ENCODE data around the gene LRRTM4. TPM values are rescaled to one million over a fixed set of nuclear protein-coding genes. Genes with fewer than 3 reads are reported as not detected.

Gene LRRTM4
- total and polyA plus RNA-seq, 2 experiments from 2014 or later: 4.5 to 15.4 TPM

GRCh38 chr2:76985387-76986136 is 536.6 kb downstream of the LRRTM4 start (continued):
- no peak for TF ChIP-seq ZNF462 (CRISPR knock-in tag; IDR thresholded peaks at IDR 0.05)
- no peak for TF ChIP-seq ZNF114 (CRISPR knock-in tag; IDR thresholded peaks at IDR 0.05)
- TF ChIP-seq ZNF331 (CRISPR knock-in tag; IDR thresholded peaks at IDR 0.05; ENCODE audit: low read depth): no peak

- H3K4me3 ChIP-seq: no peak overlapping the region
- H3K36me3 Mint-ChIP-seq (ENCODE audit: low read depth): no peaks in the 10 kb centered on the region
- H2AFZ ChIP-seq: no peak overlapping the region
- no peak for DNase-seq (ENCODE audit: low spot score)
- no peak overlapping the region for H3K4me2 ChIP-seq
- peaks cover 21% of the 10 kb centered on the region for H3K4me1 ChIP-seq (ENCODE audit: insufficient read depth)
- H3K27me3 ChIP-seq (ENCODE audit: insufficient read depth): no peaks in the 10 kb centered on the region
- no peak overlapping the region for H3K4me3 Mint-ChIP-seq
- H3K27ac Mint-ChIP-seq: no peak overlapping the region
- H3K9me2 ChIP-seq (ENCODE audit: insufficient read depth): no peaks in the 10 kb centered on the region
- H3F3A ChIP-seq (replicated peaks; ENCODE audit: low read depth): no peaks in the 10 kb centered on the region
- ATAC-seq: no peak
- H3K4me1 Mint-ChIP-seq: peaks cover 33% of the 10 kb centered on the region
- no peaks in the 10 kb centered on the region for H3K9me3 Mint-ChIP-seq
- no peaks in the 10 kb centered on the region for H3K79me2 ChIP-seq (replicated peaks; ENCODE audit: insufficient read depth)
- no peaks in the 10 kb centered on the region for H3K36me3 ChIP-seq (ENCODE audit: insufficient read depth)
- no peak overlapping the region for H3K27ac ChIP-seq (ENCODE audit: low read depth)
- H4K20me1 ChIP-seq (replicated peaks; ENCODE audit: insufficient read depth): no peaks in the 10 kb centered on the region
- H3K27me3 Mint-ChIP-seq (ENCODE audit: insufficient read depth, low read depth, poor library complexity): no peaks in the 10 kb centered on the region
- no peak for TF ChIP-seq ZNF114 (CRISPR knock-in tag; IDR thresholded peaks at IDR 0.05)
- TF ChIP-seq ZNF331 (CRISPR knock-in tag; IDR thresholded peaks at IDR 0.05; ENCODE audit: low read depth): no peak
- TF ChIP-seq CREB1 (CRISPR knock-in tag; IDR thresholded peaks at IDR 0.05; ENCODE audit: low read depth): no peak
- no peak for TF ChIP-seq CTCF (conservative IDR thresholded peaks at IDR 0.05; ENCODE audit: low read depth in 2 of 2)
- no peak for TF ChIP-seq ZNF462 (CRISPR knock-in tag; IDR thresholded peaks at IDR 0.05)
Observed at GRCh38 chr2:76984359-76984758, 537.8 kb downstream of the LRRTM4 start.
